IMR-90 (cell line): Measurements from ENCODE around the gene GCC2. TPM values are rescaled to one million over a fixed set of nuclear protein-coding genes. Genes with fewer than 3 reads are reported as not detected.

Source experiments
- ATAC-seq: fragments of 200-7000 bp; cut with Tn5 transposase; 2 replicates; pipeline ENCODE4 v1.9.1; 2020; ENCODE audit warnings: low read depth, mild to moderate bottlenecking, moderate library complexity
- BruUV-seq: library from RNA; stranded (reverse); fragments of 400-500 nt; replicated peaks from 2 replicates; lab custom pipeline; 2021; lab: Mats Ljungman, UMichigan
- CTCF ChIA-PET: fragments of 300-600 bp; formaldehyde crosslinking; extraction: SDS; loops from one replicate; lab custom pipeline; 2021; ENCODE audit warnings: antibody characterized with exemption; lab: Yijun Ruan, JAX
- POLR2A ChIA-PET: fragments of 300-600 bp; sonication (Branson Sonifier 250); formaldehyde crosslinking; loops from one replicate; lab custom pipeline; 2022; ENCODE audit warnings: antibody characterized with exemption; ENCODE audit not compliant: unreplicated experiment; lab: Charles Lee
- DNase-seq: peaks from one replicate; pipeline ENCODE4 v3.0.0; 2013
- H2AFZ ChIP-seq: replicated peaks from 2 replicates; pipeline ENCODE3; 2013; ENCODE audit warnings: low read length, mild to moderate bottlenecking; ENCODE audit not compliant: poor library complexity
- H2AK5ac ChIP-seq: 2 replicates; pipeline ENCODE4 v1.6.1; 2013; ENCODE audit warnings: low read depth, low read length, inconsistent platforms
- H2AK9ac ChIP-seq: replicated peaks from 2 replicates; pipeline ENCODE3; 2013; ENCODE audit warnings: mild to moderate bottlenecking, low read depth, low read length, moderate library complexity; ENCODE audit not compliant: poor library complexity
- H2BK120ac ChIP-seq: 2 replicates; pipeline ENCODE4 v1.6.1; 2013; ENCODE audit warnings: low read depth, low read length, inconsistent platforms
- H2BK15ac ChIP-seq: 3 replicates; pipeline ENCODE4 v1.6.1; 2013; ENCODE audit warnings: low read depth, low read length, inconsistent platforms
- H2BK20ac ChIP-seq: 2 replicates; pipeline ENCODE4 v1.6.1; 2013; ENCODE audit warnings: low read depth, mild to moderate bottlenecking, inconsistent platforms, low read length, moderate library complexity
- H2BK5ac ChIP-seq: 2 replicates; pipeline ENCODE4 v1.6.1; 2013; ENCODE audit warnings: mild to moderate bottlenecking, low read depth, low read length, inconsistent platforms; ENCODE audit not compliant: poor library complexity, severe bottlenecking
- H3K14ac ChIP-seq: replicated peaks from 2 replicates; pipeline ENCODE4 v1.6.1; 2013; ENCODE audit warnings: low read depth, low read length, inconsistent platforms
- H3K18ac ChIP-seq: 2 replicates; pipeline ENCODE4 v1.6.1; 2013; ENCODE audit warnings: low read depth, low read length, control low read depth
- H3K23ac ChIP-seq: 2 replicates; pipeline ENCODE4 v1.6.1; 2013; ENCODE audit warnings: low read depth, low read length, inconsistent platforms
- H3K27ac ChIP-seq: 2 replicates; pipeline ENCODE4 v1.5.1; 2013; ENCODE audit warnings: mild to moderate bottlenecking, control low read depth, low read length; ENCODE audit not compliant: insufficient read depth
- H3K27me3 ChIP-seq: 2 replicates; pipeline ENCODE4 v1.6.1; 2013; ENCODE audit warnings: low read length; ENCODE audit not compliant: control insufficient read depth, insufficient read depth
- H3K36me3 ChIP-seq: 2 replicates; pipeline ENCODE4 v1.6.1; 2013; ENCODE audit warnings: low read length, mixed read lengths; ENCODE audit not compliant: control insufficient read depth, insufficient read depth
- H3K4ac ChIP-seq: 2 replicates; pipeline ENCODE4 v1.6.1; 2013; ENCODE audit warnings: low read depth, low read length, inconsistent platforms
- H3K4me1 ChIP-seq: 2 replicates; pipeline ENCODE4 v1.6.1; 2013; ENCODE audit warnings: low read length, mixed read lengths; ENCODE audit not compliant: control insufficient read depth, insufficient read depth
- H3K4me2 ChIP-seq: 2 replicates; pipeline ENCODE4 v1.6.1; 2013; ENCODE audit warnings: low read depth, mild to moderate bottlenecking, control low read depth, low read length, moderate library complexity
- H3K4me3 ChIP-seq: 2 replicates; pipeline ENCODE4 v1.5.1; 2013; ENCODE audit warnings: low read depth, mild to moderate bottlenecking, control low read depth, low read length, moderate library complexity; ENCODE audit not compliant: insufficient read depth
- H3K56ac ChIP-seq: 2 replicates; pipeline ENCODE4 v1.6.1; 2013; ENCODE audit warnings: low read length, inconsistent platforms; ENCODE audit not compliant: insufficient read depth; ENCODE audit errors: extremely low read depth
- H3K79me1 ChIP-seq, 2 experiments: 2 replicates each; pipeline ENCODE4 v1.6.1; 2013; ENCODE audit warnings: low read length in 2 of 2, inconsistent platforms in 1 of 2, low read depth in 1 of 2
- H3K9ac ChIP-seq: 2 replicates; pipeline ENCODE4 v1.6.1; 2013; ENCODE audit warnings: low read depth, low read length, control low read depth
- H3K9me1 ChIP-seq: 2 replicates; pipeline ENCODE4 v1.6.1; 2013; ENCODE audit warnings: low read length, inconsistent platforms; ENCODE audit not compliant: insufficient read depth
- H3K9me3 ChIP-seq: 2 replicates; pipeline ENCODE4 v1.6.1; 2013; ENCODE audit warnings: low read length; ENCODE audit not compliant: control insufficient read depth, insufficient read depth
- H4K20me1 ChIP-seq: 2 replicates; pipeline ENCODE4 v1.6.1; 2013; ENCODE audit warnings: low read length, inconsistent platforms; ENCODE audit not compliant: insufficient read depth
- H4K5ac ChIP-seq: 2 replicates; pipeline ENCODE4 v1.6.1; 2013; ENCODE audit warnings: mild to moderate bottlenecking, low read depth, low read length, control low read depth
- H4K8ac ChIP-seq, 2 experiments: 2 replicates each; pipeline ENCODE4 v1.6.1; 2013; ENCODE audit warnings: low read depth in 2 of 2, low read length in 2 of 2, control low read depth in 1 of 2, inconsistent platforms in 1 of 2
- H4K91ac ChIP-seq: 2 replicates; pipeline ENCODE4 v1.6.1; 2013; ENCODE audit warnings: low read depth, low read length, inconsistent platforms; ENCODE audit not compliant: insufficient read depth
- CEBPB ChIP-seq: IDR thresholded peaks from 2 replicates; pipeline ENCODE4 v1.6.1; 2012; ENCODE audit warnings: low read depth, low read length, improper control_type of control experiment
- CTCF ChIP-seq: conservative IDR thresholded peaks from 2 replicates; pipeline ENCODE4 v1.5.1; 2012; ENCODE audit warnings: mild to moderate bottlenecking, low read depth, low read length, improper control_type of control experiment
- MAFK ChIP-seq: IDR thresholded peaks from 2 replicates; pipeline ENCODE4 v1.6.1; 2012; ENCODE audit warnings: low read depth, low read length, improper control_type of control experiment
- RAD21 ChIP-seq: IDR thresholded peaks from 2 replicates; pipeline ENCODE4 v1.6.1; 2012; ENCODE audit warnings: low read length, improper control_type of control experiment
- SMC3 ChIP-seq: fragments of 150-350 bp; IDR thresholded peaks from 2 replicates; pipeline ENCODE4 v1.6.1; 2016; ENCODE audit warnings: low read depth, mild to moderate bottlenecking, antibody characterized with exemption, low read length, moderate library complexity
- WGBS, 2 experiments: methylation state at CpG; one replicate each; pipeline versions ENCODE4 v1.1.5 to v1.1.7; 2013; ENCODE audit warnings: missing lambda C conversion rate in 2 of 2; ENCODE audit not compliant: insufficient read length in 1 of 2; ENCODE audit errors: extremely low coverage in 2 of 2; 5-methylcytosine and 5-hydroxymethylcytosine counted together
- dilution Hi-C: fragments of 300-500 bp; cut with HindIII; formaldehyde crosslinking; loops from one replicate; pipeline ENCODE4 v1.14.3; 2018; ENCODE audit warnings: low sequenced_read_pairs; ENCODE audit not compliant: unreplicated experiment
- in situ Hi-C: fragments of 300-500 bp; cut with MboI; formaldehyde crosslinking; loops from 3 replicates; pipeline ENCODE4 v1.14.3; 2019; ENCODE audit warnings: low sequenced_read_pairs, inconsistent platforms, mixed read lengths
- intact Hi-C: fragments of 100-400 bp; cut with micrococcal nuclease; formaldehyde crosslinking; loops from 2 replicates; pipeline ENCODE4 v1.10.0; 2022
- polyA plus RNA-seq, 3 experiments: library from polyadenylated mRNA; depleted of rRNA; stranded (reverse); fragments of >200 nt; gene quantifications; 2 replicates each; pipeline ENCODE4 v1.2.3, GENCODE V29; 2012; ENCODE audit warnings: low replicate concordance in 1 of 3
- total RNA-seq: library from RNA; depleted of rRNA; stranded (reverse); fragments of >200 nt; gene quantifications from 2 replicates; pipeline ENCODE4 v1.2.3, GENCODE V29; 2012

The GCC2 gene
- total and polyA plus RNA-seq, 2 of the 4 experiments (the other 2 are of a cell fraction) = 6.4 to 8.6 TPM

- in situ Hi-C loops = no loop called here
- ATAC-seq = no peak
- no CpG with 5 or more reads among the region's 4 CpGs for WGBS, 2 experiments
Observed at GRCh38 chr2:108460345-108461037, 11.5 kb downstream of the GCC2 start.

More at GRCh38 chr2:108460345-108461037, 11.5 kb downstream of the GCC2 start:
- no peak overlapping the region for H3K14ac ChIP-seq
- H3K4ac ChIP-seq = no peak overlapping the region
- peaks cover 10 to 29% of the 10 kb centered on the region in 2 experiments for H3K79me1 ChIP-seq
- H3K9ac ChIP-seq = no peak overlapping the region
- peaks cover 27% of the 10 kb centered on the region for H3K36me3 ChIP-seq
- H3K18ac ChIP-seq = no peak overlapping the region
- no peak overlapping the region for H2BK5ac ChIP-seq
- peaks cover 7% of the 10 kb centered on the region for H3K9me1 ChIP-seq
- no peak overlapping the region for H3K27ac ChIP-seq
- ChIA-PET POLR2A (no interaction called here), CTCF (interaction anchor here (0.7 kb wide), 1 partner anchor 76 kb away, joined by 3 read pairs; no protein-coding TSS in a partner anchor)
- BruUV-seq = no TSS peak
- H3K27me3 ChIP-seq = no peaks in the 10 kb centered on the region
- H2AFZ ChIP-seq = no peak overlapping the region
- H4K91ac ChIP-seq = no peak overlapping the region
- no peak overlapping the region for H2AK9ac ChIP-seq
- H2BK15ac ChIP-seq = no peak overlapping the region
- no peak overlapping the region for H3K23ac ChIP-seq
- DNase-seq = no peak
- H3K4me3 ChIP-seq = no peak overlapping the region
- H3K4me1 ChIP-seq = no peaks in the 10 kb centered on the region
- dilution Hi-C loops (no loop called here), intact Hi-C loops (no loop called here)
- H4K5ac ChIP-seq = no peak overlapping the region
- no peak overlapping the region for H3K4me2 ChIP-seq
- H2BK120ac ChIP-seq = no peak overlapping the region
- no peak for TF ChIP-seq MAFK
- no peak for TF ChIP-seq RAD21
- no peak for TF ChIP-seq CEBPB
- TF ChIP-seq CTCF = no peak
- TF ChIP-seq SMC3 = no peak
- H2AK5ac ChIP-seq = no peak overlapping the region
- no peaks in the 10 kb centered on the region for H3K9me3 ChIP-seq
- no peak overlapping the region for H2BK20ac ChIP-seq
- no peak overlapping the region for H3K56ac ChIP-seq
- no peaks in the 10 kb centered on the region for H4K20me1 ChIP-seq
- no peak overlapping the region for H4K8ac ChIP-seq
